Astrocyte of the cerebellum (primary cell): ENCODE results near the gene KLRG1.

ENCODE experiments used
- DNase-seq: peaks from one replicate; pipeline ENCODE4 v3.0.0-alpha.2; 2011; ENCODE audit warnings: low read depth
- H3K4me3 ChIP-seq: 2 replicates; pipeline ENCODE4 v1.5.1; 2011; ENCODE audit warnings: mild to moderate bottlenecking, low read depth, low read length, moderate library complexity
- CTCF ChIP-seq: IDR thresholded peaks from 2 replicates; pipeline ENCODE4 v1.5.1; 2012; ENCODE audit warnings: low read length, low read depth, moderate library complexity, mild to moderate bottlenecking; ENCODE audit errors: missing control alignments
- in situ Hi-C: cut with HindIII; loops from 2 replicates; pipeline ENCODE4 v1.10.0; 2017; ENCODE audit warnings: low sequenced_read_pairs

The KLRG1 gene

GRCh38 chr12:8949342-8950220 lies 39.8 kb upstream of the KLRG1 start, which contains the start of gene M6PR:
TSS of gene M6PR (minus strand) at chr12:8949645. CDS start at chr12:8946404, 3,241 bp downstream.
- peak; percentile 60 for TF ChIP-seq CTCF
- H3K4me3 ChIP-seq, result peak within 1 kb of the TSS; percentile 92
- DNase-seq, result peak; percentile 86
- in situ Hi-C loops, result no loop called here

- TF ChIP-seq CTCF, result no peak
- H3K4me3 ChIP-seq, result peak overlapping the region; percentile 92
- no peak for DNase-seq
- in situ Hi-C loops, result no loop called here
These were observed 39.2 kb upstream of the KLRG1 start for GRCh38 chr12:8950221-8950527.

GRCh38 chr12:8950702-8951478 lies 38.5 kb upstream of the KLRG1 start:
- DNase-seq, result no peak
- no peak for TF ChIP-seq CTCF
- in situ Hi-C loops, result no loop called here
- H3K4me3 ChIP-seq, result peak overlapping the region; percentile 92

GRCh38 chr12:8951744-8952143 lies 37.6 kb upstream of the KLRG1 start:
- no peak overlapping the region for H3K4me3 ChIP-seq
- no peak for TF ChIP-seq CTCF
- no peak for DNase-seq
- in situ Hi-C loops, result no loop called here

GRCh38 chr12:8953773-8954402 lies 35.5 kb upstream of the KLRG1 start:
- in situ Hi-C loops, result no loop called here
- H3K4me3 ChIP-seq, result no peak overlapping the region
- no peak for DNase-seq
- no peak for TF ChIP-seq CTCF

GRCh38 chr12:8956073-8956472 lies 33.3 kb upstream of the KLRG1 start:
- DNase-seq, result no peak
- in situ Hi-C loops, result no loop called here
- no peak overlapping the region for H3K4me3 ChIP-seq
- TF ChIP-seq CTCF, result no peak
